Neural cell (in vitro differentiated cells): ENCODE data around the gene ASIC4.

Experiments
- EP300 ChIP-seq: fragments of 450-650 bp; conservative IDR thresholded peaks from 2 replicates; pipeline ENCODE4 v1.6.1; 2014; ENCODE audit warnings: antibody characterized with exemption, mild to moderate bottlenecking, moderate library complexity; ENCODE audit not compliant: poor library complexity, severe bottlenecking
- EZH2 ChIP-seq: fragments of 200-600, 300-800 bp; shearing (Covaris generic), sonication (generic); IDR thresholded peaks from 2 replicates; pipeline ENCODE4 v1.6.1; 2014; ENCODE audit warnings: antibody characterized with exemption, low read length, borderline replicate concordance, mild to moderate bottlenecking; ENCODE audit not compliant: insufficient read depth, poor library complexity, severe bottlenecking
- POLR2AphosphoS5 ChIP-seq: IDR thresholded peaks from 2 replicates; pipeline ENCODE4 v1.6.1; 2012
- RAD21 ChIP-seq: fragments of 450-650 bp; conservative IDR thresholded peaks from 2 replicates; pipeline ENCODE4 v1.6.1; 2014; ENCODE audit warnings: antibody characterized with exemption, mild to moderate bottlenecking, moderate library complexity
- SMC3 ChIP-seq: fragments of 450-650 bp; conservative IDR thresholded peaks from 2 replicates; pipeline ENCODE4 v1.6.1; 2014; ENCODE audit warnings: antibody characterized with exemption, mild to moderate bottlenecking, moderate library complexity; ENCODE audit not compliant: poor library complexity
- TF ChIP-seq, protein P1 (sequence below): fragments of 450-650 bp; IDR thresholded peaks from 2 replicates; pipeline ENCODE4 v1.5.1; 2014; ENCODE audit warnings: antibody characterized with exemption, mild to moderate bottlenecking, moderate library complexity; ENCODE audit not compliant: poor library complexity, severe bottlenecking

DNA sequence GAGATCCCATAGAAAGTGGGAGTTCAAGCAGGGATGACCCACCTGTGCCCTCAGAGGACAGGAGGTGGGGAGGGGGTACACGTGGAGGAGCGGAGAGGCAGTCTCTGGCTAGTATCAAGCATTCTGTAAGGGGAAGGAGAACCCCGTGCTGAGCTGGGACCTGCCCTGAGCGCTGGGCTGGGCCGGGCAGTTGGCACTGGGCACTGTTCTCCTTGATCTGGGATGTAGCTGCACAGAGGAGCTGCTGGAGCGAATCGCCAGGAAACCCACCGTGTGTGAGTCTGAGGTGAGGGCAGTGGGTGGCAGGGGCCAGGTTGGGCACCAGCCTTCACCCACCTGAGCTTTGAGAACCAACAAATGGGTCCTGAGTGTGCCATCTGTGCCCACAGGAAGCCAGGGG lies 35.4 kb upstream of the ASIC4 start:
- TF ChIP-seq POLR2AphosphoS5 (no peak), SMC3 (no peak), EZH2 (no peak), RAD21 (no peak), EP300 (no peak)
- TF ChIP-seq, protein P1, sequence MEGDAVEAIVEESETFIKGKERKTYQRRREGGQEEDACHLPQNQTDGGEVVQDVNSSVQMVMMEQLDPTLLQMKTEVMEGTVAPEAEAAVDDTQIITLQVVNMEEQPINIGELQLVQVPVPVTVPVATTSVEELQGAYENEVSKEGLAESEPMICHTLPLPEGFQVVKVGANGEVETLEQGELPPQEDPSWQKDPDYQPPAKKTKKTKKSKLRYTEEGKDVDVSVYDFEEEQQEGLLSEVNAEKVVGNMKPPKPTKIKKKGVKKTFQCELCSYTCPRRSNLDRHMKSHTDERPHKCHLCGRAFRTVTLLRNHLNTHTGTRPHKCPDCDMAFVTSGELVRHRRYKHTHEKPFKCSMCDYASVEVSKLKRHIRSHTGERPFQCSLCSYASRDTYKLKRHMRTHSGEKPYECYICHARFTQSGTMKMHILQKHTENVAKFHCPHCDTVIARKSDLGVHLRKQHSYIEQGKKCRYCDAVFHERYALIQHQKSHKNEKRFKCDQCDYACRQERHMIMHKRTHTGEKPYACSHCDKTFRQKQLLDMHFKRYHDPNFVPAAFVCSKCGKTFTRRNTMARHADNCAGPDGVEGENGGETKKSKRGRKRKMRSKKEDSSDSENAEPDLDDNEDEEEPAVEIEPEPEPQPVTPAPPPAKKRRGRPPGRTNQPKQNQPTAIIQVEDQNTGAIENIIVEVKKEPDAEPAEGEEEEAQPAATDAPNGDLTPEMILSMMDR: no peak
